Measurements from ENCODE around the gene MEIS1.

Gene MEIS1

GRCh38 chr2:66437691-66438497, 3.0 kb downstream of the MEIS1 start:
- peak overlapping the region; percentile 74 for H3K4me3 ChIP-seq (ENCODE audit: low read depth, low read length)

GRCh38 chr2:66438498-66438833, 3.5 kb downstream of the MEIS1 start:
- peak overlapping the region; percentile 74 for H3K4me3 ChIP-seq (ENCODE audit: low read depth, low read length)
- TF ChIP-seq CTCF (IDR thresholded peaks at IDR 0.05; ENCODE audit: low read depth, low read length), result no peak

More at GRCh38 chr2:66437691-66438497, 3.0 kb downstream of the MEIS1 start:
- TF ChIP-seq CTCF (IDR thresholded peaks at IDR 0.05; ENCODE audit: low read depth, low read length), result no peak

- TF ChIP-seq CTCF (IDR thresholded peaks at IDR 0.05; ENCODE audit: low read depth, low read length), result no peak
Measured at GRCh38 chr2:66438891-66439811, 4.2 kb downstream of the MEIS1 start.

GRCh38 chr2:66439812-66440542, 5.1 kb downstream of the MEIS1 start:
- TF ChIP-seq CTCF (IDR thresholded peaks at IDR 0.05; ENCODE audit: low read depth, low read length), result no peak
- H3K4me3 ChIP-seq (ENCODE audit: low read depth, low read length), result peak overlapping the region; percentile 74

More at GRCh38 chr2:66438891-66439811, 4.2 kb downstream of the MEIS1 start:
- H3K4me3 ChIP-seq (ENCODE audit: low read depth, low read length), result peak overlapping the region; percentile 74

GRCh38 chr2:66440708-66441497, 6.0 kb downstream of the MEIS1 start:
- peak overlapping the region; percentile 74 for H3K4me3 ChIP-seq (ENCODE audit: low read depth, low read length)
- no peak for TF ChIP-seq CTCF (IDR thresholded peaks at IDR 0.05; ENCODE audit: low read depth, low read length)

- no peak for TF ChIP-seq CTCF (IDR thresholded peaks at IDR 0.05; ENCODE audit: low read depth, low read length)
- H3K4me3 ChIP-seq (ENCODE audit: low read depth, low read length), result peak overlapping the region; percentile 74
Measured at GRCh38 chr2:66441581-66442320, 6.8 kb downstream of the MEIS1 start.

Data from WI38 (cell line).